HG03196 (cell line): ENCODE results near the gene RPTOR.

Source experiments
- ATAC-seq: cut with Tn5 transposase; IDR thresholded peaks from one replicate; pipeline ENCODE4 v1.9.1; 2021; ENCODE audit not compliant: unreplicated experiment

The RPTOR gene

GRCh38 chr17:80894726-80895125, 350.1 kb downstream of the RPTOR start:
- ATAC-seq = no peak

GRCh38 chr17:80895366-80895765, 350.7 kb downstream of the RPTOR start:
- no peak for ATAC-seq

GRCh38 chr17:80898716-80899115, 354.1 kb downstream of the RPTOR start:
- ATAC-seq = no peak

DNA sequence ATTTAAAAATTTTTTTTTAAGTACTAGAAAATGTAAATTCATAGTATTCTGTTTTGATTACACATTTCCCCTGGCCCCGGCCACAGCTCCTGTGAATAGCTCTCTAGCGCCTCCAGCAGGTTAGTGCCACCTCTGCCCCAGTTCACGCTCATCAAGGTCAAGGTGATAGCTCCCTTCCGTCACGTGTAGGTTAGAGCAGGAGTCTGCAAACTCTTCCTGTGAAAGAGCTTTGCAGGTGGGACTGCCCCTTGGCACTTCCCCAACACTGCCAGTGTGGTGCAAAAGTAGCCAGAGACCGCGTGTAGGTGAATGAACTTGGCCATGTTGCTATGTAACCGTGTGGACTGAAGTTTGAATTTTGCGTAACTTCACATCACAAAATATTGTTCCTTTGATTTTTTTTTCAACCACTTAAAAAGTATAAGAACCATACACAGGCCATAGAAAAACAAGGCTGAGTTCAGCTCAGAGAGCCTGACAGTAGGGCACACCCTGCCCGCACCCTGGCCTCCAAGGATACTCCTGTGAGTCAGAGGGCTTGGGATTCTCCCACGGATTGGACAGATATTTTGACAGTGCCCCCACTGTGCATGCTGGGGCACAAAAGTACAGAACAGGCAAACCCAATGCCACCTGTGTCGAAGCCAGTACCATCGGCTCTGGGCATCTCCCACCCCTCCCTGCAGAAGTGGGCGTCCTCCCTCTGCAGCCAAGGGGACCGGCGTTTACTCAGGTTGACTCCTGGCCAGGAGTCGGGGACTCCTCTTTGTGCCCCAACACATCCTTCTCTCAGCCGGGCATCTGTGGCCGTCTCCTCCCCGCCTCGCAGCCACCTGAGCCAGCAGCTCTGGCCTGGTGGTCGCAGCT, 355.0 kb downstream of the RPTOR start:
- no peak for ATAC-seq

- no peak for ATAC-seq
These were observed 356.7 kb downstream of the RPTOR start for GRCh38 chr17:80901319-80901718.

GRCh38 chr17:80902197-80902962, 357.7 kb downstream of the RPTOR start:
- no peak for ATAC-seq

GRCh38 chr17:80902963-80903611, 358.4 kb downstream of the RPTOR start:
- ATAC-seq = no peak

DNA sequence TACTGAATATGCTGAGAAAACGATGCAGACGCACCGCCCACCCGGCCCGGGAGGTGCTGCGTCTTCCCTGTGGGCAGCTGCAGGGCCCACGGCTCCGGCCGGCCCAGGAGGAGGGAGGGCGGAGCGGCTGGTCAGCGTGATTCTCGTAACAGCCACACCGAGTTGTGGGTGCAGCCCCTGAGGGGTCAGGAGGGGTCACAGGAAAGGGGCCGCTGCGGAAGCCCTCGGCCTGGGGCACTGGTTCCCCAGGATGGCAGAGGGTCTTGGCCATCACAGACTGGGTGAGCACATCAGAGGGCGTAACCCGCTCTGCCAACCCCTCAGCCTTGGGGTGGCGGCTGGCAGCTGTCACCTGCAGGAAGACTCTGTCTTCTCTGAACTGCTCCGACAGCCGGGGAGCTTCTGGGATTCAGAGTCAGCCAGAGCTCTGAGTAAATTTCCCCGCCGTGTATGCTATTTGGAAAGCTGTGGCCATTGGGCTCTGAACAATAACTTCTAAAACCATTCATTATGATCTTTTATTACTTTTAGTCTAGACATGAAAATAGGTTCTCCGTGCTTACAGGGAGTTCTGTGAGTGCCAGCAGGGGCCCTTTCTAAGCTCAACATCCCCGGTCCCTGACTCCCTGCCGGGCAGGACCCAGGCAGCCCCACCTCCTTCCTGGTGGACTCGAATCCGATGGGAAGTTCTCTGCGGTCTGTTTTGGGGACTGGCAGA, 359.6 kb downstream of the RPTOR start:
- no peak for ATAC-seq

- ATAC-seq = no peak
These were observed 361.1 kb downstream of the RPTOR start for GRCh38 chr17:80905586-80906230.

- no peak for ATAC-seq
These were observed 362.0 kb downstream of the RPTOR start for GRCh38 chr17:80906364-80907259.

GRCh38 chr17:80907281-80907680, 362.6 kb downstream of the RPTOR start:
- no peak for ATAC-seq

DNA sequence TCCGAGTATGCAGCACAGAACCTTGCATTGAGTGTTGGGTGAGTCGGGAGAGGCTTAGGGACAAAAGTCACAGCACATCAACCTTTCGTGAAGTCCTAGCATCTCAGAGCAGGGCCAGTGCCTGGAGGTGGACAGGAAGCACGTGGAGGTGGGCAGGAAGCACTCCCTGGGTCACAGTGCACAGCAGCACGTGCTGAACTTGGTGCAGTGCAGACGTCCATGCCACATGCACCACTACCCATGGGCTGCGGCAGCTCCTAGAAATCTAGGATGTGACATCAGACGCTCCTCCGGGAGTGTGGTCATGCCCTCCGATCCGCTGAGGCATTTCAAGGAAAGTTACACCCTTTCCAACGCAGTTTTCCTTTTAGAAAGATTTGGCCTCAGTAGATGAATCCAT, 363.6 kb downstream of the RPTOR start:
- no peak for ATAC-seq

- no peak for ATAC-seq
These were observed 364.1 kb downstream of the RPTOR start for GRCh38 chr17:80908776-80909175.

- no peak for ATAC-seq
These were observed 365.0 kb downstream of the RPTOR start for GRCh38 chr17:80909635-80910034.

DNA sequence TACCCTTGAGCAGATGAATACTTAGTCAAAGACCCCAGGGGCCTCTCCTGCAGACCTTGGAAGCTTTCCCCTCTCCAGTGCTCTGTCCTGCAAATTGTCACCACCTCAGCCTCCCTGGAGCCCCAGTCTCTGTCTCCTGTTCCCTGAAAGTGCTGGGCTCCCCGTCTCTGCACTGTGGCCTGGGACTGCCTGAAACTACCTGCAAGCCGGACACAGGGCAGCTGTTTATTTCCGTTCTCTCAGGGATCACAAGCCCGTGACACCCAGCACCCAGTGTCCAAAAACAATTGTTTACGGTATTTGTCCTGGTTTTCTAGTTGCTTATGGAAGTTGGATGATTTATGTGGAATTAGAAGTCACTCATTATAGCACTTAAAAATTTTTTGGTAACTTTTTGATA, 365.4 kb downstream of the RPTOR start:
- no peak for ATAC-seq

GRCh38 chr17:80912476-80912875, 367.8 kb downstream of the RPTOR start:
- ATAC-seq = no peak

GRCh38 chr17:80913928-80914821, 369.5 kb downstream of the RPTOR start:
- ATAC-seq = no peak

DNA sequence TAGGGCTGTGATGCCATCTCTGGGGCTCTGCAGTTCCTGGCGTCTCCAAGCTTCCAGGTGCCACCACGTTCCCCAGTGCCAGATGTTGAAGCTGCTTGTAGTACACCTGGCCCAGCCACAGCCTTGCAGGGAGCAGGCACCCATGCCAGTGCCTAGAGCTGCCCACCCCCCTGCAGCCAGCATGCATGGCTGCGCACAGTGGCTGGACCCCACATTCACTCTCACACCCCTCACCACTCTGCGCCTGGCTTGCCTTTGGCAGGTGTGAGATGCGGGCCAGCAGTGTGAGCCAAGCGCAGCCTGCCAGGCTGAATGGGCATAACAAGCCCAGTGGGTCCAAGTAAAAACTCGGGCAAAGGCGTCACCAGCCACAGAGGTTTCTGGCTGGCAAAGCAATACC, 371.6 kb downstream of the RPTOR start:
- ATAC-seq = no peak
